Tibial artery (tissue), 4 donors: ENCODE results near the gene NFRKB.

ENCODE experiments used
- DNase-seq, 2 donors: peaks; one replicate each; pipeline ENCODE4 v3.0.0-alpha.2; 2019
- H3K27ac ChIP-seq, 2 donors: fragments of 200-600 bp; sonication (generic) in 1 of 2; 1 replicate in 1 of 2; 2 replicates in 1 of 2; pipeline ENCODE4 v1.5.1; 2018 to 2019; ENCODE audit warnings: mild to moderate bottlenecking in 1 of 2
- H3K27me3 ChIP-seq, 2 donors: fragments of 200-600 bp; sonication (generic) in 1 of 2; one replicate each; pipeline versions ENCODE4 v1.5.1 to v1.6.0; 2016 to 2019
- H3K36me3 ChIP-seq, 3 donors: fragments of 200-600 bp; sonication (generic) in 2 of 3; one replicate each; pipeline ENCODE4 v1.5.1; 2016 to 2019; ENCODE audit warnings: mild to moderate bottlenecking in 2 of 3
- H3K4me1 ChIP-seq, 4 donors: fragments of 200-600 bp; sonication (generic) in 2 of 4; 1 replicate in 3 of 4; 2 replicates in 1 of 4; pipeline ENCODE4 v1.5.1; 2016 to 2019
- H3K4me3 ChIP-seq, 2 donors: fragments of 200-600 bp; sonication (generic) in 1 of 2; 1 replicate in 1 of 2; 2 replicates in 1 of 2; pipeline ENCODE4 v1.5.1; 2018 to 2019; ENCODE audit warnings: mild to moderate bottlenecking in 2 of 2
- H3K9me3 ChIP-seq, 3 donors: fragments of 200-600 bp; sonication (generic) in 1 of 3; one replicate each; pipeline ENCODE4 v1.5.1; 2016 to 2019
- CTCF ChIP-seq, 2 experiments: fragments of 200-600 bp in 1 of 2; fragments of 450-650 bp in 1 of 2; IDR thresholded peaks; one replicate each; pipeline ENCODE4 v1.5.1; 2017 to 2019; ENCODE audit warnings: antibody characterized with exemption in 2 of 2, mild to moderate bottlenecking in 1 of 2, moderate library complexity in 1 of 2
- intact Hi-C: fragments of 100-400 bp; cut with DNase I; formaldehyde crosslinking; loops from one replicate; pipeline ENCODE4 v1.15.0; 2023; ENCODE audit warnings: low total_unique reads

NFRKB gene

GRCh38 chr11:129937592-129938238, 42.3 kb upstream of the NFRKB start:
- Histone ChIP-seq H3K4me1 (no peaks in the 10 kb centered on the region), H3K27ac (no peak overlapping the region), H3K36me3 (peaks cover 8 to 26% (median 16%) of the 10 kb centered on the region in 3 donors), H3K4me3 (no peak overlapping the region), H3K27me3 (no peaks in the 10 kb centered on the region), H3K9me3 (no peaks in the 10 kb centered on the region)
- TF ChIP-seq CTCF (IDR thresholded peaks at IDR 0.05), result no peak
- DNase-seq, result no peak
- intact Hi-C loops, result no loop called here

GRCh38 chr11:129935723-129936122, 40.3 kb upstream of the NFRKB start:
- H3K36me3 ChIP-seq, result peaks cover 4 to 31% (median 9%) of the 10 kb centered on the region in 3 donors
- no peaks in the 10 kb centered on the region for H3K4me1 ChIP-seq
- no peak for DNase-seq
- H3K9me3 ChIP-seq, result no peaks in the 10 kb centered on the region
- H3K27me3 ChIP-seq, result no peaks in the 10 kb centered on the region
- no peak overlapping the region for H3K4me3 ChIP-seq
- no peak for TF ChIP-seq CTCF (IDR thresholded peaks at IDR 0.05)
- intact Hi-C loops, result no loop called here
- no peak overlapping the region for H3K27ac ChIP-seq

DNA sequence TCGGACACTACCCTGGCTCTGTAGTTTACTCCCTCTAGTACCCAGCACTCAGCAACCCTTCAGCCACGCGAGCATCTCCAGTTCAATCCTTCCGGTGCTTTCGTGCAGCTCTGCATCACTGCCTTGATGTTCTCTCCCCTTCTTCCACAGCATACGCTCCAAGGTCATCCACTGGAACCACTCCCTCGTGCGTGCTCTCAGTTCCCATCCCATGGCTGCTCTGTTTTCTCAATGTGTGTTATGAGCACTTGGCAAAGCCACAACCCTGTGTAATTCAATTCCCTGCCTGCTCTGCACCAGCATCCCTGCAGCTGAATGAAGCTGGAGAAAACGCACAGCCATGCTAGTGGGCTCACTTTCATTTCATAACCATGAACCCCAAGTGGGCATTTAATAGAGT, 38.5 kb upstream of the NFRKB start:
- TF ChIP-seq CTCF (IDR thresholded peaks at IDR 0.05), result no peak
- Histone ChIP-seq H3K27me3 (no peaks in the 10 kb centered on the region), H3K9me3 (no peaks in the 10 kb centered on the region), H3K36me3 (peaks cover 14 to 37% (median 20%) of the 10 kb centered on the region in 3 donors), H3K4me1 (no peaks in the 10 kb centered on the region), H3K4me3 (no peak overlapping the region), H3K27ac (no peak overlapping the region)
- no peak for DNase-seq
- intact Hi-C loops, result no loop called here

DNA sequence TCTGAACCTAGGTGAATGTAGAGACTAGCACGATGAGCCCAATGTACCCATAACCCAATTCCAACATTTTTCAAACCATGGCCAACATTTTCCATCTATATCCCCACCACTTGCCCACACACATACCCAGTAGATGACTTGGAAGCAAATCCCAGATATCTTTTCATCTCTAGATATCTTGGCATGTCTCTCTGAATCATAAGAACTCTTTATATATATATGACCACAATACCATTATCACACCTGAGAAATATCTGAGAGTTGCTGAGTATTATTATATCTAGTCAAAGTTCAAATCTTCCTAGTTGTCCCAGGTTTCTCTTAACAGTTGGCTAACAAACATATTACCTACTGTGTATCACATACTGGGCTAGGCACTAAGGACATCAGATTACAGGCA, 37.9 kb upstream of the NFRKB start:
- H3K4me1 ChIP-seq, result no peaks in the 10 kb centered on the region
- intact Hi-C loops, result no loop called here
- no peak overlapping the region for H3K4me3 ChIP-seq
- H3K27ac ChIP-seq, result no peak overlapping the region
- H3K9me3 ChIP-seq, result no peaks in the 10 kb centered on the region
- no peaks in the 10 kb centered on the region for H3K27me3 ChIP-seq
- H3K36me3 ChIP-seq, result peaks cover 14 to 37% (median 20%) of the 10 kb centered on the region in 3 donors
- no peak for TF ChIP-seq CTCF (IDR thresholded peaks at IDR 0.05)
- no peak for DNase-seq

GRCh38 chr11:129932381-129933067, 37.1 kb upstream of the NFRKB start:
- intact Hi-C loops, result no loop called here
- no peaks in the 10 kb centered on the region for H3K9me3 ChIP-seq
- no peaks in the 10 kb centered on the region for H3K27me3 ChIP-seq
- TF ChIP-seq CTCF (IDR thresholded peaks at IDR 0.05), result no peak
- H3K36me3 ChIP-seq, result peaks cover 14 to 37% (median 20%) of the 10 kb centered on the region in 3 donors
- H3K27ac ChIP-seq, result no peak overlapping the region
- DNase-seq, result no peak
- no peak overlapping the region for H3K4me3 ChIP-seq
- H3K4me1 ChIP-seq, result no peaks in the 10 kb centered on the region
